ENCODE results near the gene TFAP2A.

The TFAP2A gene

GRCh38 chr6:10368861-10369260 lies 46.0 kb downstream of the TFAP2A start:
- no peak for TF ChIP-seq CTCF (conservative IDR thresholded peaks at IDR 0.05; ENCODE audit: control insufficient read depth, insufficient read depth, low read depth, low read length)
- DNase-seq (ENCODE audit: low read depth) = no peak
- no peak overlapping the region for H3K4me3 ChIP-seq (ENCODE audit: control insufficient read depth, low read depth, low read length)

GRCh38 chr6:10363911-10364310 lies 51.0 kb downstream of the TFAP2A start:
- H3K4me3 ChIP-seq (ENCODE audit: control insufficient read depth, low read depth, low read length) = no peak overlapping the region
- DNase-seq (ENCODE audit: low read depth) = no peak
- no peak for TF ChIP-seq CTCF (conservative IDR thresholded peaks at IDR 0.05; ENCODE audit: control insufficient read depth, insufficient read depth, low read depth, low read length)

- TF ChIP-seq CTCF (conservative IDR thresholded peaks at IDR 0.05; ENCODE audit: control insufficient read depth, insufficient read depth, low read depth, low read length) = no peak
- no peak overlapping the region for H3K4me3 ChIP-seq (ENCODE audit: control insufficient read depth, low read depth, low read length)
- no peak for DNase-seq (ENCODE audit: low read depth)
Observed at GRCh38 chr6:10362300-10362699, 52.6 kb downstream of the TFAP2A start.

GRCh38 chr6:10361428-10361827 lies 53.4 kb downstream of the TFAP2A start:
- no peak overlapping the region for H3K4me3 ChIP-seq (ENCODE audit: control insufficient read depth, low read depth, low read length)
- TF ChIP-seq CTCF (conservative IDR thresholded peaks at IDR 0.05; ENCODE audit: control insufficient read depth, insufficient read depth, low read depth, low read length) = no peak
- DNase-seq (ENCODE audit: low read depth) = no peak

- H3K4me3 ChIP-seq (ENCODE audit: control insufficient read depth, low read depth, low read length) = no peak overlapping the region
- no peak for DNase-seq (ENCODE audit: low read depth)
- no peak for TF ChIP-seq CTCF (conservative IDR thresholded peaks at IDR 0.05; ENCODE audit: control insufficient read depth, insufficient read depth, low read depth, low read length)
Observed at GRCh38 chr6:10359581-10359980, 55.3 kb downstream of the TFAP2A start.

- no peak for TF ChIP-seq CTCF (conservative IDR thresholded peaks at IDR 0.05; ENCODE audit: control insufficient read depth, insufficient read depth, low read depth, low read length)
- no peak for DNase-seq (ENCODE audit: low read depth)
- H3K4me3 ChIP-seq (ENCODE audit: control insufficient read depth, low read depth, low read length) = no peak overlapping the region
Observed at GRCh38 chr6:10355115-10355702, 59.7 kb downstream of the TFAP2A start.

GRCh38 chr6:10351791-10352190 lies 63.1 kb downstream of the TFAP2A start:
- DNase-seq (ENCODE audit: low read depth) = no peak
- no peak for TF ChIP-seq CTCF (conservative IDR thresholded peaks at IDR 0.05; ENCODE audit: control insufficient read depth, insufficient read depth, low read depth, low read length)
- H3K4me3 ChIP-seq (ENCODE audit: control insufficient read depth, low read depth, low read length) = no peak overlapping the region
